ENCODE measurements around the gene NEDD9. TPM values are rescaled to one million over a fixed set of nuclear protein-coding genes. Genes with fewer than 3 reads are reported as not detected.

The NEDD9 gene
- total and polyA plus RNA-seq, 2 of the 13 experiments (the other 11 are each of a cell fraction or from before 2014, with no cell fraction given) = 27.1 to 389 TPM

DNA sequence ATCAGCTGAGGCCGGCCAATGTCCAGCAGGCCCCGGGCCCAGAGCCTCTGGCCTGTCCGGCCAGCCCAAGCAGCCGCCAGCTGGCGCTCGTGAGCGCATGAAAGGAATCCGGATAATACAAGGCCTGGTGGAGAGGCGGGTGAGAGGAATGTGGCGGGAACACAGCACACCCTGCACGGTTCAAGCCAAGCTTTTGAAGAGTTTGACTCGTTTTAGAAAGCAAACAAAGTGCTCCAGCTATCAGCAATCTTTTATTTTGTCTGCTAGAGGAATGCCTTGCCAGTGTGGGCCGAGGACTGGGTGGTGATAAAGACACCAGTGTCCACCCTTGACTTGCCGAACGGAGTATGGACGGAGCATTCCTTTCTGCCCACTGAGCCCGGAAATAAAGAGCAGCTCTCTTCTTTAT is 9.3 kb upstream of the NEDD9 start (continued):
- TF ChIP-seq ZIK1 (CRISPR knock-in tag; IDR thresholded peaks at IDR 0.05; ENCODE audit: borderline replicate concordance, low read depth) (no peak), KMT2A (CRISPR knock-in tag; IDR thresholded peaks at IDR 0.05) (peak; percentile 47; the same call in 1 of the 2 replicates), ZNF704 (CRISPR knock-in tag; IDR thresholded peaks at IDR 0.05; ENCODE audit: borderline replicate concordance) (peak; percentile 77; the same call in 1 of the 2 replicates), LRRFIP1 (CRISPR knock-in tag; conservative IDR thresholded peaks at IDR 0.05) (0 out of 2 replicates have a peak, but pooled peaks have one; percentile 72), RBAK (CRISPR knock-in tag; IDR thresholded peaks at IDR 0.05) (no peak), CHD4 (IDR thresholded peaks at IDR 0.05; ENCODE audit: borderline replicate concordance, low read length) (peak; percentile 62; the same call in 1 of the 2 replicates), ZFP36L2 (CRISPR knock-in tag; IDR thresholded peaks at IDR 0.05) (no peak), ZNF780A (CRISPR knock-in tag; IDR thresholded peaks at IDR 0.05) (no peak), HNF4A (CRISPR knock-in tag; IDR thresholded peaks at IDR 0.05) (peak; percentile 64), ISL2 (CRISPR knock-in tag; IDR thresholded peaks at IDR 0.05) (peak; percentile 73; the same call in 1 of the 2 replicates), PRDM15 (CRISPR knock-in tag; IDR thresholded peaks at IDR 0.05) (peak; percentile 18; the same call in 1 of the 2 replicates), ZSCAN5A (CRISPR knock-in tag; IDR thresholded peaks at IDR 0.05; ENCODE audit: borderline replicate concordance) (peak; percentile 96; the same call in 1 of the 2 replicates), KLF15 (CRISPR knock-in tag; IDR thresholded peaks at IDR 0.05; ENCODE audit: borderline replicate concordance) (0 out of 2 replicates have a peak, but pooled peaks have one; percentile 72), ZFP82 (CRISPR knock-in tag; IDR thresholded peaks at IDR 0.05; ENCODE audit: borderline replicate concordance) (no peak), SKIL (CRISPR knock-in tag; IDR thresholded peaks at IDR 0.05; ENCODE audit: borderline replicate concordance) (no peak), ZNF331 (CRISPR knock-in tag; IDR thresholded peaks at IDR 0.05) (peak; percentile 91), SOX13 (IDR thresholded peaks at IDR 0.05) (no peak), SOX13 (CRISPR knock-in tag; conservative IDR thresholded peaks at IDR 0.05 in 1 of 2, IDR thresholded peaks at IDR 0.05 in 1 of 2) (peak in 1 of 2 experiments; percentile 78; a peak in 2 of 4 replicates), CBFB (CRISPR knock-in tag; IDR thresholded peaks at IDR 0.05) (peak; percentile 83)

All from HepG2 (cell line).